ENCODE data around the gene MEF2D. TPM values are rescaled to one million over a fixed set of nuclear protein-coding genes. Genes with fewer than 3 reads are reported as not detected.

MEF2D gene
- total RNA-seq, 6 donors from 2014 or later: 42.7 to 146 (median 58.7) TPM

DNA sequence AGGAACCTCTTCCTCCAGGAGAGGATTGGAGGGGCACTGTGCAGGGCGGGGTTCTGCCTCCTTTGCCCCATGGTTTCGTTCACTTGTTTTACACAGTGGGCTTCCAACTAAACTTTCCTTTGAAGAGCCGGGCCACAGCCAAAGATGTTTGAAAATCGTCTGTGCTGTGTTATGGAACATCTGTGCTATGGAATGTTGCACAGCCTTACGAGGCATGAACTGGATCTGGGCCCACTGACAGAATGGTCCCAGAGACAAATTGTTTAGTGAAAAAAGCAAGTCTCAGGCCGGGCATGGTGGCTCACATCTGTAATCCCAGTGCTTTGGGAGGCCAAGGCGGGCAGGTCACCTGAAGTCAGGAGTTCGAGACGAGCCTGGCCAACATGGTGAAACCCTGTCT, 12.6 kb upstream of the MEF2D start:
- no peak for ATAC-seq (ENCODE audit: low FRiP score in 2 of 2)
- peaks cover 31 to 40% (median 38%) of the 10 kb centered on the region in 4 donors for H3K4me1 ChIP-seq
- peak overlapping the region in 1 of 4 donors; percentile 18 for H3K27ac ChIP-seq
- no peaks in the 10 kb centered on the region for H3K36me3 ChIP-seq
- H3K9me3 ChIP-seq: no peaks in the 10 kb centered on the region
- no peak for DNase-seq
- no peak overlapping the region for H3K4me3 ChIP-seq
- TF ChIP-seq, protein P1, sequence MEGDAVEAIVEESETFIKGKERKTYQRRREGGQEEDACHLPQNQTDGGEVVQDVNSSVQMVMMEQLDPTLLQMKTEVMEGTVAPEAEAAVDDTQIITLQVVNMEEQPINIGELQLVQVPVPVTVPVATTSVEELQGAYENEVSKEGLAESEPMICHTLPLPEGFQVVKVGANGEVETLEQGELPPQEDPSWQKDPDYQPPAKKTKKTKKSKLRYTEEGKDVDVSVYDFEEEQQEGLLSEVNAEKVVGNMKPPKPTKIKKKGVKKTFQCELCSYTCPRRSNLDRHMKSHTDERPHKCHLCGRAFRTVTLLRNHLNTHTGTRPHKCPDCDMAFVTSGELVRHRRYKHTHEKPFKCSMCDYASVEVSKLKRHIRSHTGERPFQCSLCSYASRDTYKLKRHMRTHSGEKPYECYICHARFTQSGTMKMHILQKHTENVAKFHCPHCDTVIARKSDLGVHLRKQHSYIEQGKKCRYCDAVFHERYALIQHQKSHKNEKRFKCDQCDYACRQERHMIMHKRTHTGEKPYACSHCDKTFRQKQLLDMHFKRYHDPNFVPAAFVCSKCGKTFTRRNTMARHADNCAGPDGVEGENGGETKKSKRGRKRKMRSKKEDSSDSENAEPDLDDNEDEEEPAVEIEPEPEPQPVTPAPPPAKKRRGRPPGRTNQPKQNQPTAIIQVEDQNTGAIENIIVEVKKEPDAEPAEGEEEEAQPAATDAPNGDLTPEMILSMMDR (IDR thresholded peaks at IDR 0.05): no peak
- no peak for TF ChIP-seq POLR2A (IDR thresholded peaks at IDR 0.05)
- TF ChIP-seq EP300 (IDR thresholded peaks at IDR 0.05): no peak
- 82 to 83% methylated on average over 9 of the region's 9 CpGs for WGBS, 2 donors
- no peaks in the 10 kb centered on the region for H3K27me3 ChIP-seq

DNA sequence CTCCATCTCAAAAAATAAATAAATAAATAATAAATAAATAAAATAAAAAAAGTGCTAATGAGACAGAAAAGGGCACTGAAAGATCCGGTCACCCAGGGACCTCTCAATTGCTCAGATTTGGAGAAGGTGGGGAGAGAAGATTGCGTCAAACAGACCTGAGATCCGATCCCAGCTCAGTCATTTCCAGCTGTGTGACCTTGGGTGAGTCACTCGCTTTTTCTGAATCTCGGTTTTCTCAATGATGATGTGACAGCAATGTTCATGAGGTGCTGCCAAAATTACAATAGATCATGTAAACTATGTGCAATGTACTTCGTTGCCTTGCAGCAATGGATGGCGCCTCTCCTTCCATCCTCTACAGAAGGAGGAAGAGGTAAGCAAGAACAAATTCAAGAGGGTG, 11.1 kb upstream of the MEF2D start:
- Histone ChIP-seq H3K4me1 (peaks cover 36 to 49% (median 43%) of the 10 kb centered on the region in 4 donors), H3K27me3 (no peaks in the 10 kb centered on the region), H3K27ac (peak overlapping the region in 3 of 4 donors; percentile 80 to 84 (median 81)), H3K9me3 (no peaks in the 10 kb centered on the region), H3K36me3 (no peaks in the 10 kb centered on the region), H3K4me3 (no peak overlapping the region)
- TF ChIP-seq POLR2A (IDR thresholded peaks at IDR 0.05): no peak
- TF ChIP-seq POLR2AphosphoS5 (IDR thresholded peaks at IDR 0.05): peak; percentile 4 to 22
- TF ChIP-seq EP300 (IDR thresholded peaks at IDR 0.05): no peak
- TF ChIP-seq, protein P1 (IDR thresholded peaks at IDR 0.05): no peak
- 58 to 68% methylated on average over 7 of the region's 7 CpGs for WGBS, 2 donors
- DNase-seq (no peak), ATAC-seq (ENCODE audit: low FRiP score in 2 of 2) (no peak)

- Histone ChIP-seq H3K4me3 (no peak overlapping the region), H3K9me3 (no peaks in the 10 kb centered on the region), H3K36me3 (no peaks in the 10 kb centered on the region), H3K4me1 (peaks cover 41 to 57% (median 46%) of the 10 kb centered on the region in 4 donors), H3K27me3 (no peaks in the 10 kb centered on the region), H3K27ac (peak overlapping the region; percentile 80 to 89 (median 82))
- peak in 1 of 2 donors; percentile 92 for DNase-seq
- WGBS, 2 donors: 36 to 49% methylated on average over 11 to 13 of the region's 13 CpGs
- TF ChIP-seq POLR2A (IDR thresholded peaks at IDR 0.05) (peak in 1 of 4 donors; percentile 40), EP300 (IDR thresholded peaks at IDR 0.05) (peak in 3 of 4 donors; percentile 22 to 87 (median 85)), POLR2AphosphoS5 (IDR thresholded peaks at IDR 0.05) (peak; percentile 80 to 91)
- TF ChIP-seq, protein P1 (IDR thresholded peaks at IDR 0.05): no peak
- peak; percentile 42 to 90 for ATAC-seq (ENCODE audit: low FRiP score in 2 of 2)
Measured at GRCh38 chr1:156510709-156511108, 10.1 kb upstream of the MEF2D start.

DNA sequence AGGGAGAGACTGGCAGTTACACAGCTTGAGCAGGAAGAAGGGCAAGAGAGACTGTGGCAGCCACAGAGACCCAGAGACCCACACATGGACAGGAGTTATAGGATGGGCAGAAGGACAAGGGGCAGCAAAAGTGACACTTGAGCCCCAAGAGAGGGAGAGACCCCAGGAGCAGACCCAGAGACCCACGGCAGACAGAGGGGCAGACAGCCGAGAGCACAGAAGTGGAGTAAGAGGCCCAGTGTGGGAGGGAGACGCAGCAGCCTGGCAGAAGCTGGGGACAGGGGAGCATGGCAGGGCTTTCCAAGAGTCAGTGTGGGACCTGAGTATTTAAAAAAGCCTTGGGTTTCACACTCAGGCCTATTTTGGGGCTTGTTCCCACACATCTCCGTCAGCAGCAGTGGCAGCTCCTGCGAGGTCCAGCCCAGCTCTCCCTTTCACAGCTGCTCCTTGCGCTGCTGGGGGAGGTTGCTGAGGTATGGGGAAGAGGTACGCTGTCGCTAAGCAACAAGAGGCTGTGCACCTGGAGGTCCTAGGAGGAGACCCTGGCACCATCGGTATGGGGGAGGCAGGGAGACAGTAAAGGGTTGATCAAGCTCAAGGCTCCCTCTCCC, 9.0 kb upstream of the MEF2D start:
- DNase-seq (no peak), ATAC-seq (ENCODE audit: low FRiP score in 2 of 2) (no peak)
- Histone ChIP-seq H3K9me3 (no peaks in the 10 kb centered on the region), H3K4me1 (peaks cover 49 to 65% (median 52%) of the 10 kb centered on the region in 4 donors), H3K4me3 (no peak overlapping the region), H3K27me3 (no peaks in the 10 kb centered on the region), H3K27ac (peak overlapping the region; percentile 80 to 89 (median 82)), H3K36me3 (no peaks in the 10 kb centered on the region)
- no peak for TF ChIP-seq POLR2A (IDR thresholded peaks at IDR 0.05)
- 88 to 92% methylated on average over 9 of the region's 9 CpGs for WGBS, 2 donors

DNA sequence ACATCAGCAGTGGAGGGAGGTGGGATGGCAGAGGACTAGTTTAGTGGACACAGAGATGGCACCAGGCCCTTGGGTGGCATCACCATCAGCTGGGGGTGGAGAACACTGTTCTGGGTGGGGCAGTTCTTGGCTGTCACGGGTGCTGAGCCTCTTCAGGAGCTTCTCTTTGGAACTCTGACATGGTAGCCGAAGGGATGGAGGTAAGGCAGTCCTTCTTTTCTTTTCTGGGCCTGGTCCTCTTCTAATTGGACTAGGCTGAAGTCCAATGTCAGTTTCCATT, 8.3 kb upstream of the MEF2D start:
- H3K9me3 ChIP-seq: no peaks in the 10 kb centered on the region
- H3K27me3 ChIP-seq: no peaks in the 10 kb centered on the region
- ATAC-seq (ENCODE audit: low FRiP score in 2 of 2) (no peak), DNase-seq (no peak)
- TF ChIP-seq POLR2A (IDR thresholded peaks at IDR 0.05) (no peak), EP300 (IDR thresholded peaks at IDR 0.05) (no peak), POLR2AphosphoS5 (IDR thresholded peaks at IDR 0.05) (no peak)
- TF ChIP-seq, protein P1 (IDR thresholded peaks at IDR 0.05): no peak
- WGBS, 2 donors: 75 to 83% methylated on average over 2 of the region's 2 CpGs
- H3K4me3 ChIP-seq: no peak overlapping the region
- H3K27ac ChIP-seq: peak overlapping the region; percentile 80 to 89 (median 82)
- peaks cover 55 to 71% (median 59%) of the 10 kb centered on the region in 4 donors for H3K4me1 ChIP-seq
- H3K36me3 ChIP-seq: no peaks in the 10 kb centered on the region
